ENCODE data around the gene CTNNA1.

GRCh38 chr5:138983984-138984383 is 230.8 kb downstream of the CTNNA1 start:
- no peak for TF ChIP-seq CTCF (IDR thresholded peaks at IDR 0.05)
- TF ChIP-seq POLR2A (IDR thresholded peaks at IDR 0.05), result no peak

Data from body of pancreas (tissue), 4 donors.